ENCODE data around the gene HOXB5. TPM values are rescaled to one million over a fixed set of nuclear protein-coding genes. Genes with fewer than 3 reads are reported as not detected.

Gene HOXB5
- total RNA-seq, 1 experiment from 2014 or later = 19.8 TPM

DNA sequence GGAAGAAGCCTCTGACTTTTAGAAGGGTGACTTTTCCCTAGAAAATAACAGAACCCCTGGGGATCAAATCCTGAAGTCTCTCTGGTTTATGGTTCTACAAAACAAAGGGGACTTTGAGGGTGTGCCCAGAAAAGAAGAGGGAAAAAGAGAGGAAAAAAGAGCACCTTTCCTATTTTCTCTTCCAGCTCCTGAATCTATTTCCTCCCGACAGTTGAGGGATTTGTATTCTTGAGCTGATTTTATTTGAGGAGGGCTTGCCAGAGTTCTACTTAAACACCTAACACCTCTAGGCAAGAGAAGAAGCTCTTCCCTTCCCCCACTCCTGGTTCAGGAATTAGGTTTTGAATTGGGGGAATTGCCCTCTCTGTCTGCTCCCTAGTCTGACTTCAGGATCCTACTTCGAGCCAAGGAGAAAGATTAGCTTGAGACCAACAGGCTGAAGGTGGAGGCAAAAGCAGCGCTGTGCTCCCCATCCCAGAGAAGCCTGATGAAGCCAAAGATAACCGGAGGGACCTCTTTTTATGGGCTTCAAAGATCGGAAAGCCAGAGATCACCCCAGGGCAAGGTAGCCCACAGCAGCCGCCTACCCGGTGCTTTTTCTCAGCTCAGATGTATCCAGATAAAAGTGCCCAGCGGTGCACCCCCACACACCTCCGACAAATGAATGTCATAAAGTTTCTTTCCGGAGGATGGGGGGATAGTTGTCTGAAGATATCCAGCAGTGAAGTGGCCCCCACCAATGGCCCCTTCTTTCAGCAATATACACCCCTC lies 4.3 kb downstream of the HOXB5 start:
- Histone ChIP-seq H3K36me3 (ENCODE audit: control insufficient read depth in 1 of 2, insufficient read depth in 2 of 2, low read length in 2 of 2) (peaks cover 3 to 8% of the 10 kb centered on the region in 2 experiments; a peak in 3 of 4 replicates), H3K27ac (ENCODE audit: low read depth, low read length) (peak overlapping the region; percentile 91), H2AFZ (ENCODE audit: low read depth, low read length, poor library complexity, severe bottlenecking) (no peak overlapping the region), H3K4me3 (replicated peaks in 1 of 2; ENCODE audit: low read depth in 1 of 2, low read length in 2 of 2) (no peak overlapping the region), H3K9me2 (ENCODE audit: insufficient read depth) (no peaks in the 10 kb centered on the region), H3K9me3 (ENCODE audit: control insufficient read depth in 1 of 2, insufficient read depth in 1 of 2, low read depth in 1 of 2, low read length in 2 of 2) (no peaks in the 10 kb centered on the region), H4K20me1 (ENCODE audit: insufficient read depth) (no peaks in the 10 kb centered on the region), H3K79me2 (ENCODE audit: insufficient read depth, low read length) (peaks cover 54% of the 10 kb centered on the region), H3K4me1 (ENCODE audit: control insufficient read depth in 1 of 2, insufficient read depth in 2 of 2, low read length in 2 of 2) (peaks cover 12 to 52% of the 10 kb centered on the region in 2 experiments), H3K9ac (ENCODE audit: low read length) (no peak overlapping the region), H3K4me2 (ENCODE audit: low read length) (no peak overlapping the region), H3K27me3 (ENCODE audit: insufficient read depth, low read length) (no peaks in the 10 kb centered on the region)
- BruUV-seq (replicated peaks) = no TSS peak
- ChIA-PET RAD21 (ENCODE audit: low non-redundant PET in 1 of 2, low total read pairs in 2 of 2, uncharacterized antibody in 2 of 2, unreplicated experiment in 2 of 2) (interaction anchor here in 1 of 2 experiments (1.0 kb wide), 2 partner anchors 253 to 330 kb away, joined by 3 read pairs; no protein-coding TSS in a partner anchor), POLR2A (interaction anchor here (0.7 kb wide), 1 partner anchor 21 kb away, joined by 3 read pairs; no protein-coding TSS in a partner anchor), CTCF (interaction anchor here (1.3 to 2.0 kb wide), 6 partner anchors 29 to 562 kb away, joined by 3 to 9 read pairs (median 4); no protein-coding TSS in a partner anchor)
- intact Hi-C loops (cut with micrococcal nuclease) = no loop called here
- no peak for TF ChIP-seq POLR2AphosphoS5 (IDR thresholded peaks at IDR 0.05; ENCODE audit: low read depth, low read length)
- TF ChIP-seq ZFX (IDR thresholded peaks at IDR 0.05) = no peak
- DNase-seq (ENCODE audit: low read depth, low spot score) = no peak
- ATAC-seq = no peak

DNA sequence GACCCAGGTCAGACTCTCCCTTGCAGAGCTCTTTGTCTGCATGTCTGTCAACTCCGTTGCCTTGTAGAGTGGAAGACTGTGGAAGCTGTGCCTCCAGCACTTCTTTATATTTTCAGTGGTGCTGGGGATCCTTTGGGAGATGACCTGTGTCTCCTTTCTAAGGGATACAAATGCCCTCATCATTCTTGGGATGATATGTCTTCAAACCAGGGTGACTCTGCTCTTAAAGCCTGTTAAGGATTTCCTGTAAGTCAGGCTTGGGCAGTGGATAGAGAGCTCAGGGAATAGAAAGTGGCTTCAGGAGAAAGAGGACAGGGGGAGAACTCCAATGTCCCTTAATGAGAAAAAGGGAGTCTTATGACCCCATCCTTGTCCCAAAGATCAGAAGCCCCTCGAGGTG lies 5.1 kb downstream of the HOXB5 start:
- H3K9me2 ChIP-seq (ENCODE audit: insufficient read depth) = no peaks in the 10 kb centered on the region
- CTCF ChIA-PET = interaction anchor here (1.1 to 2.0 kb wide), 9 partner anchors 24 to 562 kb away, joined by 3 to 9 read pairs (median 4); partner anchors contain the start of gene HOXB8
- H3K27ac ChIP-seq (ENCODE audit: low read depth, low read length) = peak overlapping the region; percentile 91
- peaks cover 56% of the 10 kb centered on the region for H3K79me2 ChIP-seq (ENCODE audit: insufficient read depth, low read length)
- BruUV-seq (replicated peaks) = no TSS peak
- no peak for ATAC-seq
- H3K4me3 ChIP-seq (replicated peaks in 1 of 2; ENCODE audit: low read depth in 1 of 2, low read length in 2 of 2) = no peak overlapping the region
- DNase-seq (ENCODE audit: low read depth, low spot score) = no peak
- intact Hi-C loops (cut with micrococcal nuclease) = no loop called here
- RAD21 ChIA-PET (ENCODE audit: low non-redundant PET in 1 of 2, low total read pairs in 2 of 2, uncharacterized antibody in 2 of 2, unreplicated experiment in 2 of 2) = interaction anchor here in 1 of 2 experiments (1.0 kb wide), 1 partner anchor 253 kb away, joined by 3 read pairs; no protein-coding TSS in a partner anchor
- H3K27me3 ChIP-seq (ENCODE audit: insufficient read depth, low read length) = no peaks in the 10 kb centered on the region
- POLR2A ChIA-PET = interaction anchor here (1.2 kb wide), 1 partner anchor 647 kb away, joined by 3 read pairs; the partner anchor contains the start of gene PNPO
- no peak overlapping the region for H3K4me2 ChIP-seq (ENCODE audit: low read length)
- peaks cover 0 to 4% of the 10 kb centered on the region in 2 experiments; a peak in 2 of 4 replicates for H3K36me3 ChIP-seq (ENCODE audit: control insufficient read depth in 1 of 2, insufficient read depth in 2 of 2, low read length in 2 of 2)
- no peak overlapping the region for H2AFZ ChIP-seq (ENCODE audit: low read depth, low read length, poor library complexity, severe bottlenecking)
- H3K4me1 ChIP-seq (ENCODE audit: control insufficient read depth in 1 of 2, insufficient read depth in 2 of 2, low read length in 2 of 2) = peaks cover 18 to 59% of the 10 kb centered on the region in 2 experiments
- H4K20me1 ChIP-seq (ENCODE audit: insufficient read depth) = no peaks in the 10 kb centered on the region
- H3K9me3 ChIP-seq (ENCODE audit: control insufficient read depth in 1 of 2, insufficient read depth in 1 of 2, low read depth in 1 of 2, low read length in 2 of 2) = no peaks in the 10 kb centered on the region
- no peak overlapping the region for H3K9ac ChIP-seq (ENCODE audit: low read length)
- no peak for TF ChIP-seq CTCF (IDR thresholded peaks at IDR 0.05 in 2 of 3, conservative IDR thresholded peaks at IDR 0.05 in 1 of 3; ENCODE audit: borderline replicate concordance in 1 of 3, insufficient read depth in 1 of 3, low read depth in 2 of 3, low read length in 2 of 3)
- no peak for TF ChIP-seq EZH2phosphoT487 (IDR thresholded peaks at IDR 0.05; ENCODE audit: borderline replicate concordance)
- no peak for TF ChIP-seq ZFX (IDR thresholded peaks at IDR 0.05)
- TF ChIP-seq ATF3 (IDR thresholded peaks at IDR 0.05) = no peak
- no peak for TF ChIP-seq EGR1 (IDR thresholded peaks at IDR 0.05; ENCODE audit: low read depth)
- TF ChIP-seq SIN3A (IDR thresholded peaks at IDR 0.05; ENCODE audit: low read depth) = no peak
- TF ChIP-seq MAX (IDR thresholded peaks at IDR 0.05) = no peak
- TF ChIP-seq CBX3 (IDR thresholded peaks at IDR 0.05; ENCODE audit: low read depth) = no peak
- no peak for TF ChIP-seq POLR2A (IDR thresholded peaks at IDR 0.05; ENCODE audit: borderline replicate concordance, extremely low read depth, insufficient read depth, insufficient read length)
- no peak for TF ChIP-seq CEBPB (IDR thresholded peaks at IDR 0.05; ENCODE audit: low read depth)
- TF ChIP-seq SP1 (IDR thresholded peaks at IDR 0.05; ENCODE audit: low read depth) = no peak
- TF ChIP-seq, protein P1, sequence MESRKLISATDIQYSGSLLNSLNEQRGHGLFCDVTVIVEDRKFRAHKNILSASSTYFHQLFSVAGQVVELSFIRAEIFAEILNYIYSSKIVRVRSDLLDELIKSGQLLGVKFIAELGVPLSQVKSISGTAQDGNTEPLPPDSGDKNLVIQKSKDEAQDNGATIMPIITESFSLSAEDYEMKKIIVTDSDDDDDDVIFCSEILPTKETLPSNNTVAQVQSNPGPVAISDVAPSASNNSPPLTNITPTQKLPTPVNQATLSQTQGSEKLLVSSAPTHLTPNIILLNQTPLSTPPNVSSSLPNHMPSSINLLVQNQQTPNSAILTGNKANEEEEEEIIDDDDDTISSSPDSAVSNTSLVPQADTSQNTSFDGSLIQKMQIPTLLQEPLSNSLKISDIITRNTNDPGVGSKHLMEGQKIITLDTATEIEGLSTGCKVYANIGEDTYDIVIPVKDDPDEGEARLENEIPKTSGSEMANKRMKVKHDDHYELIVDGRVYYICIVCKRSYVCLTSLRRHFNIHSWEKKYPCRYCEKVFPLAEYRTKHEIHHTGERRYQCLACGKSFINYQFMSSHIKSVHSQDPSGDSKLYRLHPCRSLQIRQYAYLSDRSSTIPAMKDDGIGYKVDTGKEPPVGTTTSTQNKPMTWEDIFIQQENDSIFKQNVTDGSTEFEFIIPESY (IDR thresholded peaks at IDR 0.05; ENCODE audit: extremely low read depth, insufficient replicate concordance, low read length) = no peak
- TF ChIP-seq YY1 (IDR thresholded peaks at IDR 0.05; ENCODE audit: extremely low read depth, insufficient replicate concordance, low read depth, low read length) = no peak
- TF ChIP-seq POLR2AphosphoS5 (IDR thresholded peaks at IDR 0.05; ENCODE audit: low read depth, low read length) = no peak

Measured in HCT116 (cell line).